Upper lobe of left lung (tissue), 4 donors: ENCODE measurements around the gene SORCS1.

Source experiments
- CTCF ChIP-seq, 6 experiments: fragments of 450-650 bp in 4 of 6; fragments of 200-600 bp in 2 of 6; sonication (generic) in 2 of 6; IDR thresholded peaks; one replicate each; pipeline ENCODE4 v1.5.1; 2016 to 2019; ENCODE audit warnings: antibody characterized with exemption in 6 of 6
- POLR2A ChIP-seq, 4 donors: fragments of 450-650 bp; IDR thresholded peaks; one replicate each; pipeline ENCODE4 v1.5.1; 2016 to 2017; ENCODE audit warnings: antibody characterized with exemption in 4 of 4, mild to moderate bottlenecking in 2 of 4

DNA sequence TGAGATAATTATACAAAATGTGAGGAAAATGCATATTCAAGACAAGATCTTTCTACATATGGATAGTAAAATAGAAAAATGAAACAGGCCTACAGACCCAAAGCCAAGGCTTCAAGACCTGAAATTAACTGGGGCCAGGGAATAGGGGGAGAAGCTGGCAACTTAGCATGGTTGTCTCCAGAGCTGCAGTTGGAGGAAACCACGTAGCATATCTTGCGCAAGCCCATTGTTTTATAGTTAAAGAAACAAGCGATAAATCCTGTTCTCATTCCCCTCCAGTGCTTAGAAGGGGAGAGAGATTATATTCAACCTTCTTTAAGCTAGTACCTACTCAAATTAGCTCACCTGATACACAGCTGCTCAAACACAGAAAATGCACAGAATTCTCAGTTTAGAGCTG is 197.1 kb downstream of the SORCS1 start:
- TF ChIP-seq CTCF (IDR thresholded peaks at IDR 0.05) (no peak), POLR2A (IDR thresholded peaks at IDR 0.05) (no peak)
